ENCODE results near the gene FNDC3B.

DNA sequence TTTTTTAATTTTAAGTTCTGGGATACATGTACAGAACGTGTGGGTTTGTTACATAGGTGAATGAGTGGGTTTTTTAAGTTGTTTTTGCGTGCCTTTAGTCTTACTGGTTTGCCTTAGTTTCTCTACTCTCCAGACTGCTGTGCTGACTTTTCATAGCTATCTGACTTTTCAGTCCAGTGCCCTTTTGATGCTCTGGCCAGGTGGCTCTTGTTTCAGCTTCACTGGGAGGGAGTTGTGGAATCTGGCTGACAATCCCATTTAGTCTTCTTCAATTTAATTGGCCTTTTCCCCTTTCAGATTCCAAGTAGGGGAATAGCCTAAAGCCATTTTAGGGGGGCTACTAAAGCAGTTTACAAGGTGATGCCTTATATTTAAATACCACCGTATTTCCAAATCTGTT, 30.1 kb downstream of the FNDC3B start:
- TF ChIP-seq RAD21 (conservative IDR thresholded peaks at IDR 0.05 in 1 of 2, IDR thresholded peaks at IDR 0.05 in 1 of 2) (no peak), KDM1A (IDR thresholded peaks at IDR 0.05; ENCODE audit: low read depth) (no peak), JUNB (IDR thresholded peaks at IDR 0.05) (no peak)
- TF ChIP-seq, protein P1, sequence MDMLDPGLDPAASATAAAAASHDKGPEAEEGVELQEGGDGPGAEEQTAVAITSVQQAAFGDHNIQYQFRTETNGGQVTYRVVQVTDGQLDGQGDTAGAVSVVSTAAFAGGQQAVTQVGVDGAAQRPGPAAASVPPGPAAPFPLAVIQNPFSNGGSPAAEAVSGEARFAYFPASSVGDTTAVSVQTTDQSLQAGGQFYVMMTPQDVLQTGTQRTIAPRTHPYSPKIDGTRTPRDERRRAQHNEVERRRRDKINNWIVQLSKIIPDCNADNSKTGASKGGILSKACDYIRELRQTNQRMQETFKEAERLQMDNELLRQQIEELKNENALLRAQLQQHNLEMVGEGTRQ (IDR thresholded peaks at IDR 0.05), result no peak

Measured in A549 (cell line).